Mucosa of descending colon (tissue), 3 donors: ENCODE results near the gene NF1. TPM values are rescaled to one million over a fixed set of nuclear protein-coding genes. Genes with fewer than 3 reads are reported as not detected.

ENCODE experiments used
- ATAC-seq: fragments of 200-7000 bp; cut with Tn5 transposase; one replicate; pipeline ENCODE4 v1.9.1; 2020; ENCODE audit warnings: mild to moderate bottlenecking, moderate library complexity
- DNase-seq, 3 donors: peaks; one replicate each; pipeline ENCODE4 v3.0.0-alpha.2; 2020
- H3K36me3 ChIP-seq: fragments of 200-600 bp; one replicate; pipeline ENCODE4 v1.8.0; 2021; ENCODE audit warnings: low read depth, mild to moderate bottlenecking
- H3K4me1 ChIP-seq: fragments of 200-600 bp; one replicate; pipeline ENCODE4 v1.8.0; 2021; ENCODE audit warnings: low read depth, mild to moderate bottlenecking
- H3K4me3 ChIP-seq: fragments of 200-600 bp; one replicate; pipeline ENCODE4 v1.8.0; 2021; ENCODE audit warnings: mild to moderate bottlenecking
- H3K9me3 ChIP-seq: fragments of 200-600 bp; one replicate; pipeline ENCODE4 v1.8.0; 2021; ENCODE audit warnings: mild to moderate bottlenecking
- intact Hi-C, 2 donors: fragments of 100-400 bp; cut with DNase I in 1 of 2; cut with micrococcal nuclease in 1 of 2; formaldehyde crosslinking; loops; one replicate each; pipeline versions ENCODE4 v1.11.0 to v1.11.1; 2022; cut with DNase I, micrococcal nuclease
- total RNA-seq, 3 donors: library from RNA; stranded (reverse); fragmentation: NEBNext Ultra II Directional in 2 of 3; extraction: Animal tissue kit (Norgen Biotek cat#: 25700) in 2 of 3; gene quantifications; one replicate each; pipeline versions ENCODE4 v1.2.1 to v1.2.4, GENCODE V29; 2021 to 2023
- TF ChIP-seq, protein P1 (sequence below): fragments of 200-600 bp; IDR thresholded peaks from one replicate; pipeline ENCODE4 v1.8.0; 2022; ENCODE audit warnings: antibody characterized with exemption, mild to moderate bottlenecking
- donor health status: DM: no; HTN: no; CAD: no; lungs with moderate emphysema.
- donor health status: DM: no; HTN: no; CAD: no.
- donor health status: DM: no; HTN: yes; CAD: no.

The NF1 gene
- total RNA-seq, 3 donors from 2014 or later: 51.9 to 67.6 (median 52.4) TPM

- no peaks in the 10 kb centered on the region for H3K9me3 ChIP-seq
- DNase-seq (no peak), ATAC-seq (no peak)
- intact Hi-C loops: no loop called here
- H3K36me3 ChIP-seq: no peaks in the 10 kb centered on the region
- no peak overlapping the region for H3K4me3 ChIP-seq
- no peaks in the 10 kb centered on the region for H3K4me1 ChIP-seq
- TF ChIP-seq, protein P1, sequence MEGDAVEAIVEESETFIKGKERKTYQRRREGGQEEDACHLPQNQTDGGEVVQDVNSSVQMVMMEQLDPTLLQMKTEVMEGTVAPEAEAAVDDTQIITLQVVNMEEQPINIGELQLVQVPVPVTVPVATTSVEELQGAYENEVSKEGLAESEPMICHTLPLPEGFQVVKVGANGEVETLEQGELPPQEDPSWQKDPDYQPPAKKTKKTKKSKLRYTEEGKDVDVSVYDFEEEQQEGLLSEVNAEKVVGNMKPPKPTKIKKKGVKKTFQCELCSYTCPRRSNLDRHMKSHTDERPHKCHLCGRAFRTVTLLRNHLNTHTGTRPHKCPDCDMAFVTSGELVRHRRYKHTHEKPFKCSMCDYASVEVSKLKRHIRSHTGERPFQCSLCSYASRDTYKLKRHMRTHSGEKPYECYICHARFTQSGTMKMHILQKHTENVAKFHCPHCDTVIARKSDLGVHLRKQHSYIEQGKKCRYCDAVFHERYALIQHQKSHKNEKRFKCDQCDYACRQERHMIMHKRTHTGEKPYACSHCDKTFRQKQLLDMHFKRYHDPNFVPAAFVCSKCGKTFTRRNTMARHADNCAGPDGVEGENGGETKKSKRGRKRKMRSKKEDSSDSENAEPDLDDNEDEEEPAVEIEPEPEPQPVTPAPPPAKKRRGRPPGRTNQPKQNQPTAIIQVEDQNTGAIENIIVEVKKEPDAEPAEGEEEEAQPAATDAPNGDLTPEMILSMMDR: no peak
These were observed 43.3 kb upstream of the NF1 start for GRCh38 chr17:31051506-31051905.

DNA sequence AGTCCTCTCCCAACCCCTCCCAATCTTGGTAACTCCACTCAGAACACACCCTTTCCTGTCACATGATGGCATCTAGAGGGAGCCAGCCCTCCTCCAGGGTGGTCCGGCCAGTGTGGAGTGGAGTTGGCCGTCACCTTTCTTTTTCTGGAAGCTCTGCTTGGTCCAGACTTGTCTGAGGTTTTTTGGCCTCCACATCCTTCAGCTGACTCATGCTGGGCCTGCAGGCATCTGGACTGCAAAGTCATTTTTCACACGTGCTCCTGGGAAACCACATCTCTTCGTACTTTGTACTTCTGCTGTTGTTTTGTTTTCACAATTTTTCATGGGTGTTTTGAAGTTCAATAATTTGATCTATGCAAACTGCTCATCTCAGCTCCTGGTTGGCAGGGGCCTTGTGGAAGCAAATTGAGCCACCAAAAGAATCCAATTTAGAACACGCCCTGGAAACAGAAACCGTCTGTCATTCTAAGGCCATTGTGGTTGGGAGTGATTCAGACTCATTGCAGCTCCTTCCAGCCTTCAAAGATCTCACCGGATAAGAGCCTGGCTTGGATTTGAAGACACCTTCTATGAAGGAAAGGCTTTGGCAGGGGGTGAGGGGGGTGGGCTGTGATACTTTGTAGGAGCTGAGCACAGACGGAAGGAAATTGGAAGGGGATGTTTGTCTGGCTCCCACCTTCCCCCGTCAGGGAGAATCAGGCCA lies 42.4 kb upstream of the NF1 start:
- DNase-seq: peak in 2 of 3 donors; percentile 29 to 55
- TF ChIP-seq, protein P1: no peak

GRCh38 chr17:31053071-31053470 lies 41.7 kb upstream of the NF1 start:
- no peak for DNase-seq
- H3K4me1 ChIP-seq: no peaks in the 10 kb centered on the region
- no peaks in the 10 kb centered on the region for H3K36me3 ChIP-seq
- H3K4me3 ChIP-seq: no peak overlapping the region
- intact Hi-C loops: no loop called here
- H3K9me3 ChIP-seq: no peaks in the 10 kb centered on the region
- ATAC-seq: no peak
- TF ChIP-seq, protein P1: no peak

More for the DNA sequence above, 42.4 kb upstream of the NF1 start:
- no peak overlapping the region for H3K4me3 ChIP-seq
- no peaks in the 10 kb centered on the region for H3K4me1 ChIP-seq
- H3K36me3 ChIP-seq: no peaks in the 10 kb centered on the region
- peak; percentile 67 for ATAC-seq
- no peaks in the 10 kb centered on the region for H3K9me3 ChIP-seq
- intact Hi-C loops: no loop called here

- no peak overlapping the region for H3K4me3 ChIP-seq
- no peak for ATAC-seq
- intact Hi-C loops: no loop called here
- H3K4me1 ChIP-seq: no peaks in the 10 kb centered on the region
- no peak for DNase-seq
- H3K36me3 ChIP-seq: no peaks in the 10 kb centered on the region
- no peaks in the 10 kb centered on the region for H3K9me3 ChIP-seq
- TF ChIP-seq, protein P1: no peak
These were observed 40.0 kb upstream of the NF1 start for GRCh38 chr17:31054761-31055160.

- no peaks in the 10 kb centered on the region for H3K36me3 ChIP-seq
- no peaks in the 10 kb centered on the region for H3K9me3 ChIP-seq
- TF ChIP-seq, protein P1: no peak
- H3K4me1 ChIP-seq: no peaks in the 10 kb centered on the region
- no peak overlapping the region for H3K4me3 ChIP-seq
- DNase-seq: no peak
- no peak for ATAC-seq
- intact Hi-C loops: no loop called here
These were observed 35.8 kb upstream of the NF1 start for GRCh38 chr17:31058976-31059375.
